GM12873 (cell line): ENCODE data around the gene STRIP1.
A peak's percentile ranks its signal among the peaks of the same experiment; 100 is the strongest.

Experiments
- CTCF ChIP-seq: IDR thresholded peaks from 2 replicates; pipeline ENCODE4 v1.5.1; 2012; ENCODE audit warnings: low read depth, mild to moderate bottlenecking, moderate library complexity, low read length, control low read depth; ENCODE audit not compliant: insufficient read depth; ENCODE audit errors: missing control alignments

The STRIP1 gene

GRCh38 chr1:110055493-110056284 lies 21.3 kb downstream of the STRIP1 start:
- TF ChIP-seq CTCF = no peak

- no peak for TF ChIP-seq CTCF
Observed at GRCh38 chr1:110056285-110056683, 21.9 kb downstream of the STRIP1 start.

GRCh38 chr1:110056776-110057175 lies 22.4 kb downstream of the STRIP1 start:
- TF ChIP-seq CTCF = no peak

- no peak for TF ChIP-seq CTCF
Observed at GRCh38 chr1:110057963-110058518, 23.6 kb downstream of the STRIP1 start.

GRCh38 chr1:110058591-110058990 lies 24.2 kb downstream of the STRIP1 start:
- no peak for TF ChIP-seq CTCF

GRCh38 chr1:110059133-110059863 lies 24.9 kb downstream of the STRIP1 start:
- TF ChIP-seq CTCF = no peak

GRCh38 chr1:110060034-110060661 lies 25.7 kb downstream of the STRIP1 start:
- peak; percentile 99 for TF ChIP-seq CTCF
